T-cell (primary cell): Measurements from ENCODE around the gene C19orf85. TPM values are rescaled to one million over a fixed set of nuclear protein-coding genes. Genes with fewer than 3 reads are reported as not detected.

Experiments used
- ATAC-seq, 4 experiments: fragments of 200-7000 bp in 3 of 4; fragments of 150-1000 bp in 1 of 4; cut with Tn5 transposase; replicated peaks in 1 of 4; 1 replicate in 3 of 4; 2 replicates in 1 of 4; pipeline ENCODE4 v1.10.0; 2021; ENCODE audit warnings: moderate library complexity in 3 of 4, mild to moderate bottlenecking in 2 of 4, moderate number of reproducible peaks in 1 of 4
- CTCF ChIA-PET, 2 donors: fragments of 300-600 bp; sonication (Branson Sonifier 250); formaldehyde crosslinking; loops; one replicate each; lab custom pipeline; 2022; ENCODE audit warnings: antibody characterized with exemption in 2 of 2; lab: Charles Lee
- POLR2A ChIA-PET, 2 donors: fragments of 300-600 bp; sonication (Branson Sonifier 250); formaldehyde crosslinking; loops; one replicate each; lab custom pipeline; 2022; ENCODE audit warnings: antibody characterized with exemption in 2 of 2; lab: Charles Lee
- DNase-seq, 35 experiments: peaks; one replicate each; pipeline versions ENCODE4 v3.0.0 to v3.0.0-alpha.2; 2013 to 2023
- H3K27ac ChIP-seq: one replicate; pipeline ENCODE4 v1.5.1; 2013; ENCODE audit warnings: low read length
- H3K27me3 ChIP-seq, 2 experiments: replicated peaks in 1 of 2; 1 replicate in 1 of 2; 2 replicates in 1 of 2; pipeline versions ENCODE4 v1.6.1 to v1.7.0; 2013; ENCODE audit warnings: low read length in 1 of 2, mixed read lengths in 1 of 2; ENCODE audit not compliant: control insufficient read depth in 2 of 2, insufficient read depth in 2 of 2; ENCODE audit errors: extremely low read depth in 1 of 2
- H3K36me3 ChIP-seq, 2 donors: 1 replicate in 1 of 2; 2 replicates in 1 of 2; pipeline versions ENCODE4 v1.6.1 to v1.7.0; 2013; ENCODE audit warnings: low read length in 1 of 2; ENCODE audit not compliant: control insufficient read depth in 2 of 2, insufficient read depth in 1 of 2; ENCODE audit errors: extremely low read depth in 1 of 2
- H3K4me1 ChIP-seq, 2 experiments: 1 replicate in 1 of 2; 2 replicates in 1 of 2; pipeline versions ENCODE4 v1.6.1 to v1.7.0; 2013; ENCODE audit warnings: low read length in 2 of 2, mixed read lengths in 1 of 2; ENCODE audit not compliant: insufficient read depth in 2 of 2, control insufficient read depth in 1 of 2; ENCODE audit errors: extremely low read depth in 1 of 2
- H3K4me3 ChIP-seq, 2 donors: 1 replicate in 1 of 2; 2 replicates in 1 of 2; pipeline versions ENCODE4 v1.5.1 to v1.7.0; 2013; ENCODE audit warnings: mild to moderate bottlenecking in 2 of 2, low read length in 1 of 2, moderate library complexity in 1 of 2; ENCODE audit not compliant: control insufficient read depth in 1 of 2; ENCODE audit errors: extremely low read depth in 1 of 2
- H3K9me3 ChIP-seq: 2 replicates; pipeline ENCODE4 v1.7.0; 2013
- H3K27ac Mint-ChIP-seq, 2 donors: one replicate each; pipeline ENCODE4 v1.8.0; 2020 to 2021; ENCODE audit warnings: mild to moderate bottlenecking in 2 of 2, mixed read lengths in 2 of 2
- H3K27me3 Mint-ChIP-seq, 2 donors: one replicate each; pipeline ENCODE4 v1.8.0; 2021 to 2022; ENCODE audit warnings: mixed read lengths in 2 of 2
- H3K36me3 Mint-ChIP-seq: one replicate; pipeline ENCODE4 v1.8.0; 2021; ENCODE audit warnings: mixed read lengths
- H3K4me1 Mint-ChIP-seq, 3 donors: one replicate each; pipeline ENCODE4 v1.8.0; 2020 to 2022; ENCODE audit warnings: mixed read lengths in 3 of 3, mild to moderate bottlenecking in 1 of 3
- H3K4me3 Mint-ChIP-seq, 3 donors: one replicate each; pipeline ENCODE4 v1.8.0; 2020 to 2022; ENCODE audit warnings: mild to moderate bottlenecking in 3 of 3, mixed read lengths in 3 of 3, moderate library complexity in 3 of 3
- H3K9me3 Mint-ChIP-seq, 3 donors: one replicate each; pipeline ENCODE4 v1.8.0; 2020 to 2022; ENCODE audit warnings: mixed read lengths in 3 of 3
- WGBS: methylation state at CpG from one replicate; pipeline ENCODE4 v1.1.5; 2013; ENCODE audit warnings: missing lambda C conversion rate; ENCODE audit not compliant: insufficient coverage; 5-methylcytosine and 5-hydroxymethylcytosine counted together
- total RNA-seq, 35 experiments: library from RNA in 6 of 35; stranded (reverse) in 6 of 35; fragments of 120-200 nt in 1 of 35; gene quantifications; one replicate each; pipeline versions ENCODE4 v1.2.1 to v1.2.4 and lab custom pipeline; 2013 to 2026

Gene C19orf85
- total RNA-seq, 5 donors from 2014 or later (not counting 1 experiment from before 2014, with no cell fraction given): not detected

DNA sequence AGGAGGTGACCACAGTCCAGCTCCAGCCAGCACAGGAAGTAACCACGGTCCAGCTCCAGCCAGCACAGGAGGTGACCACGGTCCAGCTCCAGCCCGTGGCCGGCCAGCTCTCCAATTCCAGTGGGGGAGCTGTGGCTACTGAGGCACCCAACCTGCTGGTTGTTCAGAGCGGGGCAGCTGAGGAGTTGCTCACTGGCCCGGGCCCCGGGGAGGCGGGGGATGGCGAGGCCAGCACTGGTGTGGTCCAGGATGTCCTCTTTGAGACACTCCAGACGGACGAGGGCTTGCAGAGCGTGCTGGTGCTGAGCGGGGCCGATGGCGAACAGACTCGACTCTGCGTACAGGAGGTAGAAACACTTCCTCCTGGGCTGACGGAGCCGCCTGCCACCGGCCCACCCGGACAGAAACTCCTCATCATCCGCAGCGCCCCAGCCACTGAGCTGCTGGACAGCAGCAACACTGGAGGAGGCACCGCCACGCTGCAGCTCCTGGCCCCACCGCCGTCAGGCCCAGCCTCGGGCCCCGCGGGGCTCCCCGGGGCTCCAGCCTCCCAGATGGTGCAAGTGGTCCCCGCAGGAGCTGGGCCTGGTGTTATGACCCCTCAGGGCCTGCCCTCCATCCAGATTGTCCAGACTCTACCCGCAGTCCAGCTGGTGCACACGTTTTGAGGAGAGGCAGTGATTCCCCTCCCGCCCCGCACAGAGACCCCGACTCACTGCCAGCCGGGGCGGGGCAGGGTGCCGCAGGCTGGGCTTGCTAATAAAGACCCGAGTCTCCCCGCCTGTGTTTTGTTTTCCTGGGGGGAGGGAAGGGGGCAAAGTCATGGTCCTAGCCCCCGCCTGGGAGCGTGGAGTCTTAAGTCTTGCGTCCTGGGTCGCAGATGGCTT is 19.4 kb upstream of the C19orf85 start:
- H3K27ac Mint-ChIP-seq: no peak overlapping the region
- peak overlapping the region; percentile 55 to 67 for H3K4me3 ChIP-seq
- WGBS: 91% methylated on average over 45 of the region's 46 CpGs

GRCh38 chr19:55482967-55483705 is 18.6 kb upstream of the C19orf85 start:
- no peaks in the 10 kb centered on the region for H3K9me3 Mint-ChIP-seq
- no peaks in the 10 kb centered on the region for H3K27me3 Mint-ChIP-seq
- H3K4me3 Mint-ChIP-seq: peak overlapping the region in 1 of 3 donors; percentile 25
- ChIA-PET CTCF (no interaction called here), POLR2A (no interaction called here)
- Histone ChIP-seq H3K4me1 (peaks cover 7 to 32% of the 10 kb centered on the region in 2 experiments), H3K9me3 (no peaks in the 10 kb centered on the region), H3K27ac (no peak overlapping the region), H3K4me3 (no peak overlapping the region), H3K36me3 (peaks cover 8 to 11% of the 10 kb centered on the region in 2 donors), H3K27me3 (peaks cover 0 to 16% of the 10 kb centered on the region in 2 experiments)
- H3K4me1 Mint-ChIP-seq: peaks cover 21 to 31% (median 31%) of the 10 kb centered on the region in 3 donors
- 98% methylated on average over 37 of the region's 47 CpGs for WGBS
- no peak for DNase-seq
- no peak for ATAC-seq
- H3K36me3 Mint-ChIP-seq: peaks cover 5% of the 10 kb centered on the region
- H3K27ac Mint-ChIP-seq: no peak overlapping the region

More for the DNA sequence above, 19.4 kb upstream of the C19orf85 start:
- Histone ChIP-seq H3K27ac (peak overlapping the region; percentile 65), H3K27me3 (peaks cover 0 to 16% of the 10 kb centered on the region in 2 experiments), H3K36me3 (peaks cover 8 to 11% of the 10 kb centered on the region in 2 donors), H3K9me3 (no peaks in the 10 kb centered on the region), H3K4me1 (peaks cover 7 to 29% of the 10 kb centered on the region in 2 experiments)
- ChIA-PET CTCF (no interaction called here), POLR2A (interaction anchor here in 1 of 2 donors (0.6 kb wide), 1 partner anchor 146 kb away, joined by 9 read pairs; no protein-coding TSS in a partner anchor)
- DNase-seq (no peak), ATAC-seq (no peak)
- Mint-ChIP-seq H3K36me3 (peaks cover 3% of the 10 kb centered on the region), H3K27me3 (no peaks in the 10 kb centered on the region), H3K4me3 (peak overlapping the region; percentile 54 to 83 (median 72)), H3K9me3 (no peaks in the 10 kb centered on the region), H3K4me1 (peaks cover 14 to 23% (median 23%) of the 10 kb centered on the region in 3 donors)

- POLR2A ChIA-PET: interaction anchor here in 1 of 2 donors (0.7 kb wide), 1 partner anchor 28 kb away, joined by 3 read pairs; no protein-coding TSS in a partner anchor
Observed at GRCh38 chr19:55482156-55482961, 17.8 kb upstream of the C19orf85 start.

GRCh38 chr19:55481794-55482155 is 17.2 kb upstream of the C19orf85 start:
- CTCF ChIA-PET: interaction anchor here in 1 of 2 donors (0.5 kb wide), 1 partner anchor 335 kb away, joined by 3 read pairs; no protein-coding TSS in a partner anchor
- H3K27ac ChIP-seq: no peak overlapping the region
- peaks cover 0 to 16% of the 10 kb centered on the region in 2 experiments for H3K27me3 ChIP-seq
- Mint-ChIP-seq H3K36me3 (peaks cover 8% of the 10 kb centered on the region), H3K9me3 (no peaks in the 10 kb centered on the region), H3K27me3 (no peaks in the 10 kb centered on the region), H3K4me1 (peaks cover 29 to 40% (median 37%) of the 10 kb centered on the region in 3 donors), H3K27ac (no peak overlapping the region), H3K4me3 (no peak overlapping the region)
- peaks cover 7 to 46% of the 10 kb centered on the region in 2 experiments for H3K4me1 ChIP-seq
- ATAC-seq: no peak
- 99% methylated on average over 11 of the region's 40 CpGs for WGBS
- peaks cover 8 to 11% of the 10 kb centered on the region in 2 donors for H3K36me3 ChIP-seq
- DNase-seq: no peak
- H3K4me3 ChIP-seq: no peak overlapping the region
- H3K9me3 ChIP-seq: no peaks in the 10 kb centered on the region
- POLR2A ChIA-PET: interaction anchor here in 1 of 2 donors (0.5 to 0.7 kb wide), 2 partner anchors 29 to 263 kb away, joined by 3 to 11 read pairs; no protein-coding TSS in a partner anchor

More at GRCh38 chr19:55482156-55482961, 17.8 kb upstream of the C19orf85 start:
- ATAC-seq: no peak
- no peaks in the 10 kb centered on the region for H3K9me3 ChIP-seq
- no peak overlapping the region for H3K27ac Mint-ChIP-seq
- H3K9me3 Mint-ChIP-seq: no peaks in the 10 kb centered on the region
- H3K36me3 ChIP-seq: peaks cover 8 to 11% of the 10 kb centered on the region in 2 donors
- CTCF ChIA-PET: interaction anchor here in 1 of 2 donors (0.5 kb wide), 1 partner anchor 335 kb away, joined by 3 read pairs; no protein-coding TSS in a partner anchor
- peaks cover 27 to 37% (median 37%) of the 10 kb centered on the region in 3 donors for H3K4me1 Mint-ChIP-seq
- no peak overlapping the region for H3K4me3 ChIP-seq
- no peak for DNase-seq
- peaks cover 7 to 40% of the 10 kb centered on the region in 2 experiments for H3K4me1 ChIP-seq
- H3K4me3 Mint-ChIP-seq: peak overlapping the region in 1 of 3 donors; percentile 25
- 97% methylated on average over 67 of the region's 83 CpGs for WGBS
- H3K27me3 ChIP-seq: peaks cover 0 to 16% of the 10 kb centered on the region in 2 experiments
- H3K27ac ChIP-seq: no peak overlapping the region
- no peaks in the 10 kb centered on the region for H3K27me3 Mint-ChIP-seq
- peaks cover 8% of the 10 kb centered on the region for H3K36me3 Mint-ChIP-seq

GRCh38 chr19:55481148-55481793 is 16.7 kb upstream of the C19orf85 start:
- peaks cover 8% of the 10 kb centered on the region for H3K36me3 Mint-ChIP-seq
- ATAC-seq: no peak
- peaks cover 7 to 46% of the 10 kb centered on the region in 2 experiments for H3K4me1 ChIP-seq
- H3K27me3 Mint-ChIP-seq: no peaks in the 10 kb centered on the region
- no peaks in the 10 kb centered on the region for H3K9me3 Mint-ChIP-seq
- 97% methylated on average over 52 of the region's 52 CpGs for WGBS
- CTCF ChIA-PET: no interaction called here
- no peak for DNase-seq
- POLR2A ChIA-PET: interaction anchor here in 1 of 2 donors (0.5 to 0.7 kb wide), 2 partner anchors 29 to 263 kb away, joined by 3 to 11 read pairs; no protein-coding TSS in a partner anchor
- H3K27me3 ChIP-seq: peaks cover 0 to 16% of the 10 kb centered on the region in 2 experiments
- no peaks in the 10 kb centered on the region for H3K9me3 ChIP-seq
- peaks cover 8 to 11% of the 10 kb centered on the region in 2 donors for H3K36me3 ChIP-seq
- peaks cover 29 to 40% (median 37%) of the 10 kb centered on the region in 3 donors for H3K4me1 Mint-ChIP-seq
- no peak overlapping the region for H3K4me3 Mint-ChIP-seq
- H3K27ac ChIP-seq: no peak overlapping the region
- H3K27ac Mint-ChIP-seq: no peak overlapping the region
- no peak overlapping the region for H3K4me3 ChIP-seq
